ENCODE measurements around the gene CATSPER3.

CATSPER3 gene

GRCh38 chr5:135010502-135011354 lies 43.0 kb downstream of the CATSPER3 start:
- DNase-seq (ENCODE audit: low read depth in 2 of 2), result no peak

- DNase-seq (ENCODE audit: low read depth in 2 of 2), result no peak
Observed at GRCh38 chr5:135011355-135012032, 43.8 kb downstream of the CATSPER3 start.

- DNase-seq (ENCODE audit: low read depth in 2 of 2), result no peak
Observed at GRCh38 chr5:135012033-135012588, 44.4 kb downstream of the CATSPER3 start.

GRCh38 chr5:135012951-135013391 lies 45.3 kb downstream of the CATSPER3 start:
- DNase-seq (ENCODE audit: low read depth in 2 of 2), result no peak

GRCh38 chr5:135013445-135013844 lies 45.7 kb downstream of the CATSPER3 start:
- DNase-seq (ENCODE audit: low read depth in 2 of 2), result no peak

GRCh38 chr5:135013947-135014570 lies 46.4 kb downstream of the CATSPER3 start:
- DNase-seq (ENCODE audit: low read depth in 2 of 2), result no peak

GRCh38 chr5:135015942-135016341 lies 48.2 kb downstream of the CATSPER3 start:
- DNase-seq (ENCODE audit: low read depth in 2 of 2), result no peak

GRCh38 chr5:135016861-135017290 lies 49.2 kb downstream of the CATSPER3 start:
- DNase-seq (ENCODE audit: low read depth in 2 of 2), result no peak

GRCh38 chr5:135018457-135018856 lies 50.8 kb downstream of the CATSPER3 start:
- no peak for DNase-seq (ENCODE audit: low read depth in 2 of 2)

- no peak for DNase-seq (ENCODE audit: low read depth in 2 of 2)
Observed at GRCh38 chr5:135019314-135019713, 51.6 kb downstream of the CATSPER3 start.

- no peak for DNase-seq (ENCODE audit: low read depth in 2 of 2)
Observed at GRCh38 chr5:135020111-135020895, 52.6 kb downstream of the CATSPER3 start.

GRCh38 chr5:135024956-135025729 lies 57.4 kb downstream of the CATSPER3 start:
- DNase-seq (ENCODE audit: low read depth in 2 of 2), result no peak

- no peak for DNase-seq (ENCODE audit: low read depth in 2 of 2)
Observed at GRCh38 chr5:135025730-135026644, 58.3 kb downstream of the CATSPER3 start.

- DNase-seq (ENCODE audit: low read depth in 2 of 2), result no peak
Observed at GRCh38 chr5:135026645-135027265, 59.0 kb downstream of the CATSPER3 start.

GRCh38 chr5:135027266-135027696 lies 59.6 kb downstream of the CATSPER3 start:
- DNase-seq (ENCODE audit: low read depth in 2 of 2), result no peak

GRCh38 chr5:135027697-135028615 lies 60.2 kb downstream of the CATSPER3 start:
- DNase-seq (ENCODE audit: low read depth in 2 of 2), result no peak

- no peak for DNase-seq (ENCODE audit: low read depth in 2 of 2)
Observed at GRCh38 chr5:135028791-135029476, 61.2 kb downstream of the CATSPER3 start.
